Measurements from ENCODE around the gene SPC24. TPM values are rescaled to one million over a fixed set of nuclear protein-coding genes. Genes with fewer than 3 reads are reported as not detected.

The SPC24 gene
- total RNA-seq, 4 donors from 2014 or later = 1.3 to 5.1 (median 4.2) TPM

- no peak for TF ChIP-seq CTCF (IDR thresholded peaks at IDR 0.05; ENCODE audit: low read depth)
Measured at GRCh38 chr19:11196406-11197287, 41.1 kb upstream of the SPC24 start.

- TF ChIP-seq CTCF (IDR thresholded peaks at IDR 0.05; ENCODE audit: low read depth) = no peak
Measured at GRCh38 chr19:11195681-11196080, 40.1 kb upstream of the SPC24 start.

GRCh38 chr19:11194656-11195558 lies 39.3 kb upstream of the SPC24 start:
- TF ChIP-seq CTCF (IDR thresholded peaks at IDR 0.05; ENCODE audit: low read depth) = no peak

- no peak for TF ChIP-seq CTCF (IDR thresholded peaks at IDR 0.05; ENCODE audit: low read depth)
Measured at GRCh38 chr19:11194173-11194572, 38.6 kb upstream of the SPC24 start.

- TF ChIP-seq CTCF (IDR thresholded peaks at IDR 0.05; ENCODE audit: low read depth) = no peak
Measured at GRCh38 chr19:11192957-11193939, 37.7 kb upstream of the SPC24 start.

- TF ChIP-seq CTCF (IDR thresholded peaks at IDR 0.05; ENCODE audit: low read depth) = no peak
Measured at GRCh38 chr19:11191934-11192333, 36.4 kb upstream of the SPC24 start.

All from subcutaneous adipose tissue (tissue), 4 donors.